Measurements from ENCODE around the gene KLHL36. TPM values are rescaled to one million over a fixed set of nuclear protein-coding genes. Genes with fewer than 3 reads are reported as not detected.

KLHL36 gene
- polyA plus RNA-seq, 1 of the 3 experiments (the other 2 are of a cell fraction) = 39.8 TPM

GRCh38 chr16:84605339-84605848 lies 42.9 kb upstream of the KLHL36 start:
- Histone ChIP-seq H3K9ac (no peak overlapping the region), H3K4me2 (no peak overlapping the region), H3K4me3 (ENCODE audit: low read depth in 2 of 2, low read length in 1 of 2) (no peak overlapping the region), H3K27me3 (ENCODE audit: insufficient read depth) (no peaks in the 10 kb centered on the region), H3K4me1 (ENCODE audit: control insufficient read depth in 1 of 2, insufficient read depth in 2 of 2, low read depth in 1 of 2, low read length in 1 of 2) (peaks cover 0 to 31% of the 10 kb centered on the region in 2 experiments; a peak in 3 of 4 replicates), H3K27ac (ENCODE audit: low read depth in 2 of 2, low read length in 1 of 2) (no peak overlapping the region), H3K79me2 (ENCODE audit: insufficient read depth) (peaks cover 92% of the 10 kb centered on the region), H4K20me1 (ENCODE audit: insufficient read depth) (peaks cover 11% of the 10 kb centered on the region; the same call in 1 of the 2 replicates), H3K36me3 (replicated peaks in 1 of 2; ENCODE audit: control insufficient read depth in 1 of 2, insufficient read depth in 2 of 2, low read length in 1 of 2) (peaks cover 0 to 7% of the 10 kb centered on the region in 2 experiments), H3K9me2 (no peaks in the 10 kb centered on the region), H3F3A (replicated peaks; ENCODE audit: insufficient read depth) (peaks cover 30% of the 10 kb centered on the region), H2AFZ (ENCODE audit: low read depth) (no peak overlapping the region), H3K9me3 (no peaks in the 10 kb centered on the region)
- ChIA-PET CTCF (interaction anchor here (2.8 kb wide), 1 partner anchor 94 kb away, joined by 8 read pairs; no protein-coding TSS in a partner anchor), POLR2A (no interaction called here)
- WGBS (ENCODE audit: low lambda C conversion rate) = 85% methylated on average over 3 of the region's 6 CpGs
- no peak for DNase-seq
- no peak for TF ChIP-seq NFIC (IDR thresholded peaks at IDR 0.05; ENCODE audit: borderline replicate concordance)
- TF ChIP-seq POLR2AphosphoS5 (IDR thresholded peaks at IDR 0.05; ENCODE audit: low read depth, low read length) = no peak
- no peak for TF ChIP-seq YY1 (IDR thresholded peaks at IDR 0.05; ENCODE audit: low read depth)
- TF ChIP-seq TEAD4 (IDR thresholded peaks at IDR 0.05; ENCODE audit: borderline replicate concordance, insufficient read depth) = no peak

DNA sequence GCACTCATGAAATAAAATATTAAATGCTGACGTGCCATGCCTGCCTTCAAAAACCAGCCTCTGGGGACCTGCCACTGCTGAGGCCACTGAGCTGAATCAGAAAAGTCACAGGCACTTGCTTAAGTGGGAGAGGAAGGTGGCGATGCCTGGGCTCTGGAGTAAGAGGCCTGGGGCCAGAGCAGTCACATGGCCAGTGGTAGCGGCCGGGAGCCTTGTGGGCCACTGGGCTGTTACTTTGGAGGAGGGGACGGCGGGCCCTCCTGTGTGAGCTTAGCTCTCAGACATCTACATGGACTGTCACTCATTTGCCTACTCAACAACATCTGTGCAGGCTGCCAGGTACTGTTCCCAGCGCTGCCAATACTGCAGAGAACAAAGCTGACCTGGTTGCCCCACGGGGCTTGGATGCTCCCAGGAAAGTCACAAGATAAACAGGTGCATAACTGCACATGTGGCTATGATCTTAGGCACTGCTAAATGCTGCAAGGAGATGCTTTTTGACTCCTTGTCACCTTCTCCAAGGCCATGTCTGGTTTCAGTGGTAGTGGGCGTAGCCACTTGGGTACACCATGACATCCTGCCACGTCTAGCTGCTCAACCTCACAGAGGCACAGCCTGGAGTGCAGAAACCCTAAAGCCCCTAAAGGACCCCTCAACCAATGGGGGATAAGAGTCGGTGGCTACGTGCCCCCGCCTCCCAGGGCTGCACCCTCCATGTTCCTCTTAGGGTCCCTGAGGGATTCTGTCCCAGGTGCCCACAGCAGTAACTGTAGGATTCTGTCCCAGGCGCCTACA lies 42.0 kb upstream of the KLHL36 start:
- H3K9me2 ChIP-seq = no peaks in the 10 kb centered on the region
- CTCF ChIA-PET = interaction anchor here (0.8 to 2.8 kb wide), 2 partner anchors 95 to 100 kb away, joined by 4 to 8 read pairs; no protein-coding TSS in a partner anchor
- no peak overlapping the region for H3K27ac ChIP-seq (ENCODE audit: low read depth in 2 of 2, low read length in 1 of 2)
- H3K27me3 ChIP-seq (ENCODE audit: insufficient read depth) = no peaks in the 10 kb centered on the region
- H3K4me2 ChIP-seq = no peak overlapping the region
- H3K79me2 ChIP-seq (ENCODE audit: insufficient read depth) = peaks cover 92% of the 10 kb centered on the region
- H3K9ac ChIP-seq = no peak overlapping the region
- 93% methylated on average over 9 of the region's 14 CpGs for WGBS (ENCODE audit: low lambda C conversion rate)
- POLR2A ChIA-PET = no interaction called here
- no peaks in the 10 kb centered on the region for H3K9me3 ChIP-seq
- peaks cover 19% of the 10 kb centered on the region for H4K20me1 ChIP-seq (ENCODE audit: insufficient read depth)
- H3F3A ChIP-seq (replicated peaks; ENCODE audit: insufficient read depth) = peaks cover 27% of the 10 kb centered on the region
- no peak for TF ChIP-seq ELF1 (IDR thresholded peaks at IDR 0.05)
- no peak for TF ChIP-seq CTCF (IDR thresholded peaks at IDR 0.05)
- TF ChIP-seq FOXJ3 (CRISPR knock-in tag; IDR thresholded peaks at IDR 0.05) = no peak
- no peak for TF ChIP-seq TCF12 (IDR thresholded peaks at IDR 0.05)
- no peak for TF ChIP-seq USF1 (IDR thresholded peaks at IDR 0.05; ENCODE audit: borderline replicate concordance, low read depth)
- DNase-seq = no peak
- peaks cover 6 to 28% of the 10 kb centered on the region in 2 experiments for H3K4me1 ChIP-seq (ENCODE audit: control insufficient read depth in 1 of 2, insufficient read depth in 2 of 2, low read depth in 1 of 2, low read length in 1 of 2)
- peaks cover 0 to 7% of the 10 kb centered on the region in 2 experiments for H3K36me3 ChIP-seq (replicated peaks in 1 of 2; ENCODE audit: control insufficient read depth in 1 of 2, insufficient read depth in 2 of 2, low read length in 1 of 2)
- H3K4me3 ChIP-seq (ENCODE audit: low read depth in 2 of 2, low read length in 1 of 2) = no peak overlapping the region
- H2AFZ ChIP-seq (ENCODE audit: low read depth) = no peak overlapping the region

Data from SK-N-SH (cell line).